Kidney epithelial cell (primary cell): ENCODE measurements around the gene ERP44. TPM values are rescaled to one million over a fixed set of nuclear protein-coding genes. Genes with fewer than 3 reads are reported as not detected.

Source experiments
- DNase-seq: peaks from one replicate; pipeline ENCODE4 v3.0.0-alpha.2; 2010; ENCODE audit warnings: low read depth
- H3K27me3 ChIP-seq: 2 replicates; pipeline ENCODE4 v1.6.0; 2011; ENCODE audit warnings: low read length; ENCODE audit not compliant: control insufficient read depth, insufficient read depth
- H3K36me3 ChIP-seq: 2 replicates; pipeline ENCODE4 v1.5.1; 2011; ENCODE audit warnings: low read length; ENCODE audit not compliant: control insufficient read depth, insufficient read depth
- H3K4me3 ChIP-seq: 2 replicates; pipeline ENCODE4 v1.5.1; 2011; ENCODE audit warnings: low read depth, mild to moderate bottlenecking, control low read depth, low read length
- CTCF ChIP-seq: IDR thresholded peaks from 2 replicates; pipeline ENCODE4 v1.5.1; 2011; ENCODE audit warnings: mild to moderate bottlenecking, moderate library complexity, low read length, control low read depth, inconsistent platforms; ENCODE audit not compliant: insufficient read depth, poor library complexity, severe bottlenecking
- total RNA-seq: library from RNA; depleted of rRNA; stranded (reverse); fragments of >200 nt; gene quantifications from 2 replicates; pipeline ENCODE4 v1.2.3, GENCODE V29; 2015

The ERP44 gene
- total RNA-seq, 1 donor from 2014 or later: 22.3 TPM

GRCh38 chr9:99948482-99948881 lies 150.3 kb downstream of the ERP44 start:
- H3K4me3 ChIP-seq: no peak overlapping the region
- TF ChIP-seq CTCF: no peak
- H3K36me3 ChIP-seq: no peaks in the 10 kb centered on the region
- no peaks in the 10 kb centered on the region for H3K27me3 ChIP-seq
- no peak for DNase-seq

- no peaks in the 10 kb centered on the region for H3K36me3 ChIP-seq
- TF ChIP-seq CTCF: peak; percentile 22
- DNase-seq: no peak
Measured at GRCh38 chr9:99947395-99947794, 151.4 kb downstream of the ERP44 start.

GRCh38 chr9:99936947-99937587 lies 161.7 kb downstream of the ERP44 start:
- H3K27me3 ChIP-seq: no peaks in the 10 kb centered on the region
- DNase-seq: no peak
- no peak for TF ChIP-seq CTCF
- no peaks in the 10 kb centered on the region for H3K36me3 ChIP-seq
- H3K4me3 ChIP-seq: no peak overlapping the region

More at GRCh38 chr9:99947395-99947794, 151.4 kb downstream of the ERP44 start:
- H3K27me3 ChIP-seq: no peaks in the 10 kb centered on the region
- H3K4me3 ChIP-seq: no peak overlapping the region

GRCh38 chr9:99931155-99931840 lies 167.5 kb downstream of the ERP44 start:
- TF ChIP-seq CTCF: no peak
- no peaks in the 10 kb centered on the region for H3K27me3 ChIP-seq
- no peak for DNase-seq
- no peak overlapping the region for H3K4me3 ChIP-seq
- H3K36me3 ChIP-seq: no peaks in the 10 kb centered on the region

- no peak for TF ChIP-seq CTCF
- Histone ChIP-seq H3K36me3 (no peaks in the 10 kb centered on the region), H3K4me3 (no peak overlapping the region), H3K27me3 (no peaks in the 10 kb centered on the region)
- no peak for DNase-seq
Measured at GRCh38 chr9:99929652-99930051, 169.1 kb downstream of the ERP44 start.

Other genes starting within 250 kb of the ERP44 start
- gene STX17, start 192.3 kb downstream of the ERP44 start, total RNA-seq: 18.6 and 22.7 TPM in 2 replicates
- gene INVS, start 243 bp upstream of the ERP44 start, total RNA-seq: 18.6 and 18.7 TPM in 2 replicates